AG09319 (cell line): Measurements from ENCODE around the gene KCNT1.

Experiments
- DNase-seq: peaks from one replicate; pipeline ENCODE4 v3.0.0-alpha.2; 2010; ENCODE audit warnings: low read depth; ENCODE audit errors: extremely low read depth
- CTCF ChIP-seq: IDR thresholded peaks from 2 replicates; pipeline ENCODE4 v1.5.1; 2011; ENCODE audit warnings: low read depth, mild to moderate bottlenecking, inconsistent platforms, low read length, moderate library complexity

The KCNT1 gene

GRCh38 chr9:135683401-135684034 is 18.5 kb upstream of the KCNT1 start:
- no peak for TF ChIP-seq CTCF
- DNase-seq: no peak

GRCh38 chr9:135684691-135685090 is 17.3 kb upstream of the KCNT1 start:
- DNase-seq: no peak
- TF ChIP-seq CTCF: no peak

GRCh38 chr9:135687216-135687615 is 14.8 kb upstream of the KCNT1 start:
- no peak for DNase-seq
- TF ChIP-seq CTCF: no peak

GRCh38 chr9:135689011-135689410 is 13.0 kb upstream of the KCNT1 start:
- no peak for DNase-seq
- no peak for TF ChIP-seq CTCF

GRCh38 chr9:135690836-135691570 is 11.0 kb upstream of the KCNT1 start:
- no peak for DNase-seq
- no peak for TF ChIP-seq CTCF

- no peak for DNase-seq
- no peak for TF ChIP-seq CTCF
Observed at GRCh38 chr9:135692410-135692809, 9.6 kb upstream of the KCNT1 start.

- TF ChIP-seq CTCF: no peak
Observed at GRCh38 chr9:135693265-135693664, 8.7 kb upstream of the KCNT1 start.

More at GRCh38 chr9:135693265-135693664, 8.7 kb upstream of the KCNT1 start:
- DNase-seq: no peak
